Astrocyte (in vitro differentiated cells and primary cell): ENCODE measurements around the gene FCN3. TPM values are rescaled to one million over a fixed set of nuclear protein-coding genes. Genes with fewer than 3 reads are reported as not detected.
A peak's percentile ranks its signal among the peaks of the same experiment; 100 is the strongest.

Experiments
- DNase-seq: peaks from one replicate; pipeline ENCODE4 v3.0.0-alpha.2; 2010; ENCODE audit warnings: low read depth
- FAIRE-seq: peaks from 2 replicates; lab custom pipeline; 2011; peaks lifted over from hg19 to GRCh38; lab: Jason Lieb, UNC
- H2AFZ ChIP-seq: 2 replicates; pipeline ENCODE4 v1.6.0; 2012; ENCODE audit warnings: low read depth, low read length, inconsistent platforms
- H3K27ac ChIP-seq: 2 replicates; pipeline ENCODE4 v1.5.1; 2011; ENCODE audit warnings: low read depth, low read length, inconsistent platforms
- H3K27me3 ChIP-seq: 2 replicates; pipeline ENCODE4 v1.6.0; 2011; ENCODE audit warnings: low read length, inconsistent platforms; ENCODE audit not compliant: insufficient read depth
- H3K36me3 ChIP-seq: 2 replicates; pipeline ENCODE4 v1.5.1; 2011; ENCODE audit warnings: low read length, inconsistent platforms; ENCODE audit not compliant: insufficient read depth
- H3K4me1 ChIP-seq: 2 replicates; pipeline ENCODE4 v1.5.1; 2011; ENCODE audit warnings: low read length, inconsistent platforms; ENCODE audit not compliant: insufficient read depth
- H3K4me2 ChIP-seq: 2 replicates; pipeline ENCODE4 v1.6.0; 2012; ENCODE audit warnings: low read length, inconsistent platforms
- H3K4me3 ChIP-seq: 2 replicates; pipeline ENCODE4 v1.5.1; 2011; ENCODE audit warnings: low read depth, mild to moderate bottlenecking, low read length, inconsistent platforms; ENCODE audit not compliant: insufficient read depth
- H3K79me2 ChIP-seq: 2 replicates; pipeline ENCODE4 v1.6.0; 2012; ENCODE audit warnings: mild to moderate bottlenecking, low read length, inconsistent platforms; ENCODE audit not compliant: insufficient read depth
- H3K9ac ChIP-seq: 2 replicates; pipeline ENCODE4 v1.6.0; 2012; ENCODE audit warnings: mild to moderate bottlenecking, low read length, inconsistent platforms
- H3K9me3 ChIP-seq: 2 replicates; pipeline ENCODE4 v1.5.1; 2012; ENCODE audit warnings: low read depth, mild to moderate bottlenecking, low read length, inconsistent platforms; ENCODE audit not compliant: insufficient read depth
- H4K20me1 ChIP-seq: 2 replicates; pipeline ENCODE4 v1.6.0; 2012; ENCODE audit warnings: low read length, inconsistent platforms; ENCODE audit not compliant: insufficient read depth
- H3K27ac Mint-ChIP-seq: one replicate; pipeline ENCODE4 v1.8.0; 2021; ENCODE audit warnings: mild to moderate bottlenecking, mixed read lengths; ENCODE audit not compliant: unreplicated experiment
- H3K27me3 Mint-ChIP-seq: one replicate; pipeline ENCODE4 v1.8.0; 2021; ENCODE audit warnings: low read depth, mixed read lengths; ENCODE audit not compliant: unreplicated experiment
- H3K36me3 Mint-ChIP-seq: one replicate; pipeline ENCODE4 v1.8.0; 2021; ENCODE audit warnings: low read depth, mixed read lengths; ENCODE audit not compliant: unreplicated experiment
- H3K4me1 Mint-ChIP-seq: one replicate; pipeline ENCODE4 v1.8.0; 2021; ENCODE audit warnings: low read depth, mixed read lengths; ENCODE audit not compliant: unreplicated experiment
- H3K4me3 Mint-ChIP-seq: one replicate; pipeline ENCODE4 v1.8.0; 2021; ENCODE audit warnings: mild to moderate bottlenecking, moderate library complexity, mixed read lengths; ENCODE audit not compliant: unreplicated experiment
- H3K9me3 Mint-ChIP-seq: one replicate; pipeline ENCODE4 v1.8.0; 2021; ENCODE audit warnings: mild to moderate bottlenecking, mixed read lengths; ENCODE audit not compliant: unreplicated experiment
- CTCF ChIP-seq: IDR thresholded peaks from 2 replicates; pipeline ENCODE4 v1.5.1; 2011; ENCODE audit warnings: low read depth, mild to moderate bottlenecking, inconsistent platforms, low read length, moderate library complexity; ENCODE audit not compliant: insufficient read depth
- EZH2 ChIP-seq: IDR thresholded peaks from 2 replicates; pipeline ENCODE4 v1.6.1; 2012; ENCODE audit warnings: mild to moderate bottlenecking, low read length, inconsistent platforms; ENCODE audit not compliant: insufficient read depth
- total RNA-seq: library from RNA; stranded (reverse); gene quantifications from 2 replicates; pipeline ENCODE4 v1.2.1, GENCODE V29; 2021

The FCN3 gene
- total RNA-seq, 1 donor from 2014 or later = not detected

- Histone ChIP-seq H3K4me1 (peaks cover 4% of the 10 kb centered on the region), H3K9ac (no peak overlapping the region), H3K27me3 (no peaks in the 10 kb centered on the region), H2AFZ (no peak overlapping the region), H3K4me2 (no peak overlapping the region), H3K4me3 (no peak overlapping the region), H3K9me3 (no peaks in the 10 kb centered on the region), H3K79me2 (peaks cover 48% of the 10 kb centered on the region), H3K27ac (no peak overlapping the region), H4K20me1 (peaks cover 50% of the 10 kb centered on the region), H3K36me3 (peaks cover 25% of the 10 kb centered on the region)
- H3K4me1 Mint-ChIP-seq = peaks cover 3% of the 10 kb centered on the region
- H3K27ac Mint-ChIP-seq = peak overlapping the region; percentile 26
- no peak overlapping the region for H3K4me3 Mint-ChIP-seq
- DNase-seq (no peak), FAIRE-seq (no peak)
- H3K9me3 Mint-ChIP-seq = no peaks in the 10 kb centered on the region
- TF ChIP-seq EZH2 (no peak), CTCF (no peak)
- H3K36me3 Mint-ChIP-seq = peaks cover 12% of the 10 kb centered on the region
- no peaks in the 10 kb centered on the region for H3K27me3 Mint-ChIP-seq
Observed at GRCh38 chr1:27331426-27331825, 43.2 kb downstream of the FCN3 start.

GRCh38 chr1:27330786-27331185 lies 43.8 kb downstream of the FCN3 start:
- Histone ChIP-seq H3K9me3 (no peaks in the 10 kb centered on the region), H3K36me3 (peaks cover 31% of the 10 kb centered on the region)

More at GRCh38 chr1:27330786-27331185, 43.8 kb downstream of the FCN3 start:
- peaks cover 3% of the 10 kb centered on the region for H3K4me1 Mint-ChIP-seq
- H4K20me1 ChIP-seq = peaks cover 54% of the 10 kb centered on the region
- H3K36me3 Mint-ChIP-seq = peaks cover 10% of the 10 kb centered on the region
- no peak overlapping the region for H3K27ac Mint-ChIP-seq
- no peak overlapping the region for H3K4me2 ChIP-seq
- H3K27me3 ChIP-seq = no peaks in the 10 kb centered on the region
- no peaks in the 10 kb centered on the region for H3K27me3 Mint-ChIP-seq
- H3K79me2 ChIP-seq = peaks cover 54% of the 10 kb centered on the region
- H3K27ac ChIP-seq = no peak overlapping the region
- H3K9ac ChIP-seq = no peak overlapping the region
- no peaks in the 10 kb centered on the region for H3K9me3 Mint-ChIP-seq
- H2AFZ ChIP-seq = no peak overlapping the region
- no peak overlapping the region for H3K4me3 Mint-ChIP-seq
- no peak for DNase-seq
- TF ChIP-seq EZH2 (no peak), CTCF (no peak)
- no peak overlapping the region for H3K4me3 ChIP-seq
- peaks cover 4% of the 10 kb centered on the region for H3K4me1 ChIP-seq
- FAIRE-seq = no peak
